HepG2 (cell line): ENCODE measurements around the gene ADRA2B. TPM values are rescaled to one million over a fixed set of nuclear protein-coding genes. Genes with fewer than 3 reads are reported as not detected.

ENCODE experiments used
- ATAC-seq: fragments of 200-7000 bp; cut with Tn5 transposase; 3 replicates; pipeline ENCODE4 v1.9.1; 2020; ENCODE audit warnings: mild to moderate bottlenecking, moderate library complexity
- BruUV-seq: library from RNA; stranded (reverse); fragments of 400-500 nt; replicated peaks from 2 replicates; lab custom pipeline; 2021; lab: Mats Ljungman, UMichigan
- CTCF ChIA-PET: fragments of 300-600 bp; formaldehyde crosslinking; extraction: SDS; loops from one replicate; lab custom pipeline; 2021; ENCODE audit warnings: low total read pairs, inconsistent platforms, low intra/inter-chr PET ratio; lab: Yijun Ruan, JAX
- POLR2A ChIA-PET: fragments of 350-600 bp; sonication (Branson Sonifier 250); formaldehyde crosslinking; loops from one replicate; lab custom pipeline; 2020; ENCODE audit warnings: antibody characterized with exemption, inconsistent platforms; lab: Yijun Ruan, JAX
- DNase-seq: peaks from one replicate; pipeline ENCODE4 v3.0.0-alpha.2; 2015; ENCODE audit warnings: low spot score
- FAIRE-seq: peaks from 3 replicates; lab custom pipeline; 2011; peaks lifted over from hg19 to GRCh38; lab: Jason Lieb, UNC
- H2AFZ ChIP-seq: one replicate; pipeline ENCODE4 v1.6.1; 2011; ENCODE audit warnings: low read length, inconsistent platforms
- H3K27ac ChIP-seq: fragments of 300-600 bp; 3 replicates; pipeline ENCODE4 v1.8.0; 2011; ENCODE audit warnings: mixed run types, mild to moderate bottlenecking, mixed read lengths, low read length, inconsistent platforms; ENCODE audit not compliant: insufficient read depth; ENCODE audit errors: extremely low read length
- H3K27me3 ChIP-seq, 2 experiments: fragments of 200-600 bp in 1 of 2; 2 replicates in 1 of 2; 3 replicates in 1 of 2; pipeline versions ENCODE4 v1.6.0 to v1.8.0; 2011; ENCODE audit warnings: low read length in 2 of 2, mild to moderate bottlenecking in 2 of 2, moderate library complexity in 2 of 2, inconsistent platforms in 1 of 2; ENCODE audit not compliant: insufficient read depth in 2 of 2, control insufficient read depth in 1 of 2
- H3K36me3 ChIP-seq, 2 experiments: fragments of 200-600 bp in 1 of 2; replicated peaks in 1 of 2; 2 replicates in 1 of 2; 3 replicates in 1 of 2; pipeline versions ENCODE4 v1.5.1 to v1.8.0; 2011; ENCODE audit warnings: low read length in 2 of 2, inconsistent platforms in 1 of 2; ENCODE audit not compliant: insufficient read depth in 2 of 2, control insufficient read depth in 1 of 2
- H3K4me1 ChIP-seq: 2 replicates; pipeline ENCODE4 v1.5.1; 2012; ENCODE audit warnings: low read length, inconsistent platforms; ENCODE audit not compliant: insufficient read depth
- H3K4me2 ChIP-seq: 2 replicates; pipeline ENCODE4 v1.6.0; 2011; ENCODE audit warnings: low read depth, low read length, inconsistent platforms
- H3K4me3 ChIP-seq, 3 experiments: fragments of 200-600 bp in 1 of 3; sonication (generic), shearing (Covaris generic) in 1 of 3; replicated peaks in 1 of 3; 2 replicates each; pipeline ENCODE4 v1.5.1; 2011 to 2016; ENCODE audit warnings: low read length in 3 of 3, inconsistent platforms in 2 of 3, low read depth in 2 of 3, mild to moderate bottlenecking in 2 of 3, control low read depth in 1 of 3, mixed read lengths in 1 of 3; ENCODE audit not compliant: insufficient read depth in 1 of 3
- H3K79me2 ChIP-seq: one replicate; pipeline ENCODE4 v1.6.1; 2011; ENCODE audit warnings: low read length, inconsistent platforms; ENCODE audit not compliant: insufficient read depth
- H3K9ac ChIP-seq: 2 replicates; pipeline ENCODE4 v1.6.0; 2011; ENCODE audit warnings: mild to moderate bottlenecking, low read depth, low read length, inconsistent platforms; ENCODE audit not compliant: insufficient read depth
- H3K9me3 ChIP-seq: 2 replicates; pipeline ENCODE4 v1.5.1; 2012; ENCODE audit warnings: mild to moderate bottlenecking, low read length
- H4K20me1 ChIP-seq: 2 replicates; pipeline ENCODE4 v1.6.0; 2011; ENCODE audit warnings: inconsistent platforms, mild to moderate bottlenecking, low read length, moderate library complexity; ENCODE audit not compliant: insufficient read depth
- BCL6 ChIP-seq: IDR thresholded peaks from 2 replicates; pipeline ENCODE4 v1.6.1; 2016; ENCODE audit warnings: missing genetic modification reagents, missing compliant biosample characterization
- GABPA ChIP-seq, 2 experiments: IDR thresholded peaks; 2 replicates each; pipeline ENCODE4 v1.6.1; 2011 to 2016; ENCODE audit warnings: low read depth in 2 of 2, low read length in 1 of 2, missing biosample characterization in 1 of 2, missing genetic modification characterization in 1 of 2
- HNRNPK ChIP-seq: fragments of 200-400 bp; formaldehyde crosslinking; IDR thresholded peaks from 2 replicates; pipeline ENCODE4 v1.6.1; 2018; ENCODE audit warnings: low read length, low read depth, moderate library complexity, mild to moderate bottlenecking; ENCODE audit not compliant: poor library complexity, severe bottlenecking
- HOXD1 ChIP-seq: sonication (generic); formaldehyde crosslinking; IDR thresholded peaks from 2 replicates; pipeline ENCODE4 v1.5.0; 2020; ENCODE audit warnings: missing genetic modification reagents
- KMT2A ChIP-seq: sonication (generic); formaldehyde crosslinking; IDR thresholded peaks from 2 replicates; pipeline ENCODE4 v1.4.0; 2020; ENCODE audit warnings: missing genetic modification reagents
- NR3C1 ChIP-seq: sonication (generic); formaldehyde crosslinking; IDR thresholded peaks from 2 replicates; pipeline ENCODE4 v1.4.0; 2020; ENCODE audit warnings: missing genetic modification reagents
- RAD51 ChIP-seq: fragments of 450-650 bp; IDR thresholded peaks from 2 replicates; pipeline ENCODE4 v1.6.1; 2016; ENCODE audit warnings: borderline replicate concordance
- ZNF556 ChIP-seq: sonication (generic); formaldehyde crosslinking; IDR thresholded peaks from 2 replicates; pipeline ENCODE4 v1.4.0; 2020; ENCODE audit warnings: mild to moderate bottlenecking, missing genetic modification reagents, borderline replicate concordance
- ZNF768 ChIP-seq: sonication (generic); formaldehyde crosslinking; IDR thresholded peaks from 2 replicates; pipeline ENCODE4 v1.4.0; 2020; ENCODE audit warnings: missing genetic modification reagents
- WGBS: methylation state at CpG from one replicate; pipeline ENCODE4 v1.1.6; 2017; ENCODE audit warnings: low lambda C conversion rate; 5-methylcytosine and 5-hydroxymethylcytosine counted together
- in situ Hi-C: cut with HindIII; loops from 2 replicates; pipeline ENCODE4 v1.10.0; 2017; ENCODE audit warnings: low pct_unique_long_range_greater_than_20kb; ENCODE audit not compliant: extremely low pct_ligation_motif_present
- intact Hi-C: fragments of 100-400 bp; cut with micrococcal nuclease; formaldehyde crosslinking; loops from one replicate; pipeline ENCODE4 v1.10.0; 2022; ENCODE audit not compliant: unreplicated experiment
- polyA plus RNA-seq, 8 experiments: library from polyadenylated mRNA; depleted of rRNA in 3 of 8; stranded (reverse) in 7 of 8; unstranded in 1 of 8; fragments of >200 nt; fragmentation: Illumina TruSeq in 4 of 8; extraction: Trizol in 4 of 8; gene quantifications; 2 replicates each; pipeline versions ENCODE4 v1.2.1 to v1.2.3, GENCODE V29; 2011 to 2016; ENCODE audit warnings: low read depth in 4 of 8, missing spikeins in 1 of 8, mixed read lengths in 1 of 8; ENCODE audit not compliant: insufficient read depth in 1 of 8
- total RNA-seq, 5 experiments: library from RNA; depleted of rRNA; stranded (reverse); fragments of >200 nt; fragmentation: Illumina TruSeq; extraction: Trizol; gene quantifications; 2 replicates each; pipeline ENCODE4 v1.2.3, GENCODE V29; 2016; ENCODE audit warnings: low read depth in 1 of 5

ADRA2B gene
- total and polyA plus RNA-seq, 2 of the 13 experiments (the other 11 are each of a cell fraction or from before 2014, with no cell fraction given): not detected

GRCh38 chr2:96099861-96100798 is 16.2 kb downstream of the ADRA2B start:
- TF ChIP-seq ZNF768 (CRISPR knock-in tag) (peak; percentile 83), BCL6 (CRISPR knock-in tag) (no peak), KMT2A (no peak), HNRNPK (peak; percentile 90)
- no peak overlapping the region for H3K9ac ChIP-seq
- H3K27me3 ChIP-seq: peaks cover 2 to 21% of the 10 kb centered on the region in 2 experiments; a peak in 4 of 5 replicates
- H3K27ac ChIP-seq: no peak overlapping the region
- H3K4me3 ChIP-seq: no peak overlapping the region
- no peaks in the 10 kb centered on the region for H3K4me1 ChIP-seq
- ATAC-seq (no peak), FAIRE-seq (no peak), DNase-seq (no peak)
- no peaks in the 10 kb centered on the region for H4K20me1 ChIP-seq
- intact Hi-C loops (no loop called here), in situ Hi-C loops (loop anchor here (25.0 kb wide), 2 partner anchors 88 to 263 kb away; no protein-coding TSS in a partner anchor)
- H3K79me2 ChIP-seq: no peaks in the 10 kb centered on the region
- 28% methylated on average over 12 of the region's 12 CpGs for WGBS
- no peaks in the 10 kb centered on the region for H3K36me3 ChIP-seq
- H3K9me3 ChIP-seq: no peaks in the 10 kb centered on the region
- ChIA-PET POLR2A (no interaction called here), CTCF (no interaction called here)
- no peak overlapping the region for H2AFZ ChIP-seq
- no TSS peak for BruUV-seq
- no peak overlapping the region for H3K4me2 ChIP-seq

- ChIA-PET POLR2A (no interaction called here), CTCF (no interaction called here)
- H3K27me3 ChIP-seq: peaks cover 2 to 21% of the 10 kb centered on the region in 2 experiments; a peak in 4 of 5 replicates
- H3K79me2 ChIP-seq: no peaks in the 10 kb centered on the region
- ATAC-seq (peak; percentile 14; the same call in 2 of the 3 replicates), FAIRE-seq (no peak), DNase-seq (no peak)
- H3K4me1 ChIP-seq: no peaks in the 10 kb centered on the region
- H3K9me3 ChIP-seq: no peaks in the 10 kb centered on the region
- intact Hi-C loops: no loop called here
- BruUV-seq: no TSS peak
- H3K9ac ChIP-seq: no peak overlapping the region
- in situ Hi-C loops: no loop called here
- H4K20me1 ChIP-seq: no peaks in the 10 kb centered on the region
- H2AFZ ChIP-seq: no peak overlapping the region
- H3K4me2 ChIP-seq: no peak overlapping the region
- 45% methylated on average over 9 of the region's 11 CpGs for WGBS
- no peak overlapping the region for H3K4me3 ChIP-seq
- TF ChIP-seq GABPA (IDR thresholded peaks at IDR 0.05; ENCODE audit: low read depth, low read length) (0 out of 2 replicates have a peak, but pooled peaks have one; percentile 10), GABPA (CRISPR knock-in tag; IDR thresholded peaks at IDR 0.05; ENCODE audit: low read depth) (no peak), RAD51 (no peak), ZNF556 (CRISPR knock-in tag) (no peak), HOXD1 (CRISPR knock-in tag) (no peak), NR3C1 (CRISPR knock-in tag) (no peak)
- H3K27ac ChIP-seq: no peak overlapping the region
- H3K36me3 ChIP-seq: no peaks in the 10 kb centered on the region
These were observed 17.3 kb downstream of the ADRA2B start for GRCh38 chr2:96098900-96099590.
